GM18511 (cell line): ENCODE data around the gene MED7.

ENCODE experiments used
- ATAC-seq: cut with Tn5 transposase; IDR thresholded peaks from one replicate; pipeline ENCODE4 v1.9.1; 2021; ENCODE audit warnings: mild to moderate bottlenecking, moderate library complexity; ENCODE audit not compliant: unreplicated experiment

Gene MED7

DNA sequence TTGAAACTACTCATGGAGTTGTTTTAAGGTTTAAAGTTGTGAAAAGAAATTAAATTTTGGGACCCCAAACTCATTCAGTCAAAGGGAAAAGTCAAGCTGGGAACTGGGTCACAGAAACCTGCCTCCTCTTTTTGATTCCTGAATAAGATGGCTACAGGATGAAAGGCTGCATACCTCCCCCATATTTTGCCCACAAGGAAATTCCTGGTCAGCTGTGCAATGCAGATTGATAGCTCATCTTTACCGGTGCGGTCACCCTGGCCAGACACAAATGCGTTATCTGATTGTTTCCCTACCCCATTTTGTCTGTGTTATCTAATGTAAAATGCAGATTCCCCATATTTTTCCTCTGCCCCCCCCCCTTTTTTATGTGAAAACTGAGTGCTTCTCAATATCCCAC lies 35.2 kb downstream of the MED7 start:
- no peak for ATAC-seq

DNA sequence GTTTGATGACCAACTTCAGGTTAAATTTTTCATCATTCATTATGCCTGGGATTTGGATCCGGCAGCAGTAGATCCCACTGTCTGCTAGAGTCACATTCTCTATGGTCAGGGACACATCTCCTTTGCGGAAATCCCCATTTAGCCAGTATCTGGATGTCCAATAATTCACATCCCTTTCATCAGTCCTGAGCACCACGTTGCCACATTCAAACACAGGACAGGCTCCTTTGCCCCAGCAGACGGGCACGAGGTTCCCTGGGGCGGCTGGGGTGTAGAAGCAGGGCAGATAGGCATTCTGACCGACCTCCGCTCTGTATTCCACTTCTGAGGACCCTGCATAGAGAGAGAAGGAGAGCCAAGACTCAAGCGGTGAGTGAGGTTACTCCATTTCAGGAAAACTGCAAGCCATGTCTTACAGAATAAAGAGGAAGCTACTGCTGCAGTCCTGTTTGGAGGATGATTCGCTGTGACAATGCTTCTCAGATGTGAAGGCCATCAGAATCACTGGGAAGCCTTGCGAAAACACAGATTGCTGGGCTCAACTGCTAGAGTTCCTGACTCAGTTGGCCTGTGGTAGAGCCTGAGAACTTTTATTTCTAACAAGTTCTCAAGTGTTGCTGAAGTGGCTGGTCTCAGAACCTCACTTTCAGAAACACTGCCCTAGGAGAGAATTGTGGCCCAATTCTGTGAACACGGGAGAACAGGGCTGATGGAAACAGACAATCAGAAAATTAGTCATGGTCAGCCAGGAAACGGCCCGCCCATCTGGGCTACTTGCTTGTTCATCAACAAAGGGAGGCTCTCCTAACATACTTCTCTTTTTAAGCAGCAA lies 35.8 kb downstream of the MED7 start:
- no peak for ATAC-seq

DNA sequence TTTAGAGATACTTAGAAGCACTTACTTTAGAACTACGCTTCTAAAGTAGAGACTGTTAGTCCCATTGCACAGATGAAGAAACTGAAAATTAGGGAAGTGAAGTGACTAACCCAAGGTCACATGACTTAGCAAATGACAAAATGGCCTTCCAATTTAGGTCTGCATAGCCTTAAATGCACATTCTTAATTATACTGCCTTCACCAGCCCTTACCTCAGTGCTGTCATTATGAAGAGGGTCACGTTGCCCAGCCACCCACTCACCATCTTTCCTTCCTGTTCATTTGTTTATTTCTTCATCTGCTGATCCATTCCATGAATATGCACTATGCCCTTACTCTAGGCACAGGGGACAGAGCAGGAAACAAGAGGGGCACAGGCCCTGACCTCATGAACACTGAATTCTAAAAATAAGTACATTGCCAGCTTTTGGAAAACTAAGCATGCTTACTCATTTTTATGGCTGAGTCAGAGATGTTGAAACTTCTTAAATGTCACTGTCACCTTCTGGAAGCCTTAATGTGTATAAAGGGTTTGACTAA lies 42.5 kb downstream of the MED7 start:
- peak; percentile 54 for ATAC-seq

GRCh38 chr5:157088342-157088990 lies 54.2 kb downstream of the MED7 start:
- ATAC-seq, result peak; percentile 80
